ENCODE data around the gene ITPRID1.
"Not testable (repeated sequence)": the region's sequence is repeated elsewhere in the genome, so short reads cannot be mapped to it uniquely, and the experiment has no call there.

The ITPRID1 gene

DNA sequence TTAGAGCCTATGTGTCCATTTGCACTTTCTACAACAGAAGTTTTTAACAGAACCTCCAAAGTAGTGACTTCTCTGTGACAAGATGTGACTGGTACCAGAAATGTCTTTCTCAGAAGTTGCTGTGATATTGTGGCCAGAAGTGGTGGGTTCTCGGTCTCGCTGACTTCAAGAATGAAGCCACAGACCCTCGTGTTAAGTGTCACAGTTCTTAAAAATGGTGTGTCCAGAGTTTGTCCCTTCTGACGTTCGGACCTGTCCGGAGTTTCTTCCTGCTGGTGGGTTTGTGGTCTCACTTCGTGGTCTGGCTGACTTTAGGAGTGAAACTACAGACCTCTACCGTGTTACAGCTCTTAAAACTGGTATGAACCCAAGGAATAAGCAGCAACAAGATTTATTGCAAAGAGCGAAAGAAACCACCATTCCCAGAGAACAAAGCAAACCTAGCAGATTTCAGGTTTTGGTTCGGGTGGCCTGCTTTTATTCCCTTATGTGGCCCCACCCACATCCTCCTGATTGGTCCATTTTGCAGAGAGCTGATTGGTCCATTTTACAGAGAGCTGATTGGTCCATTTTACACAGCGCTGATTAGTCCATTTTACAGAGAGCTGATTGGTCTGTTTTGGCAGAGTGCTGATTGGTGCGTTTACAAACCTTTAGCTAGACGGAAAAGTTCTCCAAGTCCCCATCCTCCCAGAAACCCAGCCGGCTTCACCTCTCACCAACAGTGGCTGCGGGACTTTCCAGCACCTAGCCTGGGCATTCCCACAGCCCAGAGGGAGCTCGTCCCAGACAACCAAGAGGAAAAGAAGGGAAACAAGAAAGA is 3.0 kb downstream of the ITPRID1 start:
- no peak for DNase-seq (ENCODE audit: low read depth in 2 of 2)

DNA sequence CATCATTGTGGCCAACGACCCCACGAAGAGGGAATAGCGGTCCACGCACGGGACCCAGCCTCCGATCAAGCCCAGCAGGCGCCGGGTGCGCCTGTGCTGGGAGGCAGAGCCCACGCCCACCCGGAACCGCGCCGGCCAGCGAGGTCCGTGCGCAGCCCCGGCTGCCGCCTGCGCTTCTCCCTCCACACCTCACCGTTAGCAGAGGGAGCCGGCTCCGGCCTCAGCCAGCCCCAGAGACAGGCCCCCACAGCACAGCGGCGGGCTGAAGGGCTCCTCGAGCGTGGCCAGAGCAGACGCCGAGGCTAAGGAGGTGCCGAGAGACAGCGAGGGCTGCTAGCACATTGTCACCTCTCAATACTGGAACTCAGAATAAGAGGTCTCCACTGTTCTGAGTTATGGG is 3.6 kb downstream of the ITPRID1 start:
- no peak for DNase-seq (ENCODE audit: low read depth in 2 of 2)

DNA sequence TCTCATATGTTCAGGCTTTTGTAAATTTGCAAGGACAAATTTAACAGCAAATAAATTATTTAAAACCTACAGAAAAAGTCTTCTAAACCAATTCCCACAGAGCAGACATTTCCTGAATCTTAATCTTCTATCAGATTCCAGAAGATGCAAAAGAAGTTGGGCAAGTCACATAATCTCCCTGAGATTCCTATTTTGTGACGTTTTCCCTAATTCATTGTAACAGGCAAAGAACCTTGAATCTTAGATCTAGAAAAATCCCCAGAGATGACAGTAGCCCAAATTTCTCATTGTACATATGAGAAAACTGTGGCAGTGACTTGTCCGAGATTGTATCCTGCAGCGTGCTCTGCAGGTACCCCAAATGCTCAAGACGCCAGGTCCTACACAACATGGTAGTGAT is 4.9 kb downstream of the ITPRID1 start:
- DNase-seq (ENCODE audit: low read depth in 2 of 2): no peak

DNA sequence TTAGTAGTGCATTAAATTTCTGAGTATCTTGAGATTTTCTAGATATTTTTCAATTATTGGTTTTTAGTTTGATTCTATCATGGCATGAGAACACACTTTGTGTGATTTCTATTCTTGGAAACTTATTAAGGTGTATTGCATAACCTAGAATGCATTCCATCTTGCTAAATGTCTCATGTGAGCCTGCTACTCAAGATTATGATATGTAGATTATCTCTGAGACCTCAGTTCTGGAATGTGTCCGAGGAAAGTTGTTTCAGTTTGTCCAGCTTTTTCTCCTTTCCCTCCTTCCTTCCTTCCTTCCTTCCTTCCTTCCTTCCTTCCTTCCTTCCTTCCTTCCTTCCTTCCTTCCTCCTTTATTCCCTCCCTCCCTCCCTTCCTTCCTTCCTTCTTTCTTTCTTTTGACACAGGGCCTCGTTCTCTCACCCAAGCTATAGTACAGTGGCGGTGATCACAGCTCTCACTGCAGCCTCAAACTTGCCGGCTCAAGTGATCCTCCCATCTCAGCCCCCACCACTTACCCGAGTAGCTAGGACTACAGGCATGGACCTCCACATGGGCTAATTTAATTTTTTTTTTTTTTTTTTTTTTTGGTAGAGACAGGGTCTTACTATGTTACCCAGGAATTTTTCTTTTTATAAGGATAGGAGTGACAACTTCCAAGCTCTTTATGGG is 7.6 kb downstream of the ITPRID1 start:
- no peak for DNase-seq (ENCODE audit: low read depth in 2 of 2)

DNA sequence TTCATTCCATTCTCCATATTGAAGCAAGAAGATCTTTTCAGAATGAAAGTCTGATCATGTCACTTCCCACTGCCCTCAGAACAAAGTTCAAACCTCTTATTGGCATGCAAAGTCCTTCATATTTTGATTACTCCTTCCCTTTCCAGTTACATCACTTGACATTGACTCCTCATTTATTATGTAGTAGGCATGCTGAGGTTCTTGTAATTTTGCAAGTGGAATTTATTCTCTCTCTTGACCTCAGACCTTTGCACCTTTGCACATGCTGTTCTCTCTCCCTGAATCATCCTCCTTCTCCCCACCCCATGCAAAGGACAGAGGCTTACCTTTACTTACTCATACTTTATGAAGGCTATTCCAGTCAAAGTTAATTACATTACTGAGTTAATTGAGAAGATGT is 13.0 kb downstream of the ITPRID1 start:
- no peak for DNase-seq (ENCODE audit: low read depth in 2 of 2)

DNA sequence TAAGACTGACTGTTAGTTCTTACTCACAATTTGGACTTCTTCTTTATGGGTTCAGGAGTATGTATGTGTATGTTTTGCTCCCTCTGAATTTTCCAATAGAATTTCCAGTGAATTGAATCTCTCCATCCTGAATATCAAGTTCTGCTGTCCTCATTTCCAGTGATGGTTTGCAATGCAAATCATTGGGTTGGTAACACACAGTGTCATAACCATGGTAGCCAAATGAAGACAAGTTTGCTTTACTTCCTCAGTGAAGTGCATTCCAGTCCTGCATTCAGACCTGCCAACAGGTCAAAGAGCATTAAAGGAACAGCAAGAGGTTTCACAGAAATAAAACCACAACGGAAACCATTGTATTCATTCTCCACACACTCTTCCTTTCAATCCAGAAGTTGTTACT is 15.2 kb downstream of the ITPRID1 start:
- no peak for DNase-seq (ENCODE audit: low read depth in 2 of 2)

DNA sequence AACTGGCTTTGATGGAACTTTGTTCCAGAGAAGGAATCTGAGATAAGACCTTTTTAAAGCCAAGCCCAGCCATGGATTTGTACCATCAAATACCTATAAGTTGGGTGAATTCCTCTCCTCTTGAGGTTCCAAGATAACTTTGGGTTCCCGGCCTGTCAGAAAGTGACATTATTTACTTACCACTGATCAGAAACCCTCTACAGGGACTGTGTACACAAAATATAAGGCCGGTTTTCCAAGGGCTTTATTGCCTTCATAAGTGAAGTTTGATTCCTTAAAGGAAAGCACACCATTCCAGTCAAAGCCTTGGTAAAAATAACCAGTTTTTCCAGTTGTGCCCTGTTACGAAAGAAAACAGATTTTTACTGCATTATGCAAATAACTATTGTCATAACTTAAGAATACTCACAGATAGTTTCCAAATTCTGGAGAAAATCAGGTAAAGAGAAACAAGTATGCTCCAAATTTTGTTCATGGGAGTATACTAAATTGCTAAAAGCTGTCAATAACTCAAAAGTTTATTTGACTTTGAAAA is 26.8 kb downstream of the ITPRID1 start:
- DNase-seq (ENCODE audit: low read depth in 2 of 2): not testable (repeated sequence)

DNA sequence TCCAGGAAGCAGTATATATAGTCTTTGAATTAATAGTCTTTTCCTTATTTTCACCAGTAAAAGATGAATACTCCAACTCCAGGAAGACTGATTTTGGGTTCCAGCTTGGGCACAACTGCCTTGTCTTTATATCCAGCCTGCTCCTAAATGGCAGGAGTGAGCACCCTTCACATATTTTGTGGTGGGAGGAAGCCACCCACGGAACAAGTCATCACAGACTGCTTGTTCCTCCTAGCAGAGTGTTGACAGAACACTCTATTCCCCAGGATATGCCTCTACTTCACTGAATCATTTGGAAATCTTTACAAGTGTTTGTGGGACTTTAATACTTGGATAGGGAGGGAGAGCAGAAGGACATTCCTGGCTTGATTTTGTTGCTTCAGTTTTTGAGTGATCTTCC is 31.7 kb downstream of the ITPRID1 start:
- DNase-seq (ENCODE audit: low read depth in 2 of 2): no peak

DNA sequence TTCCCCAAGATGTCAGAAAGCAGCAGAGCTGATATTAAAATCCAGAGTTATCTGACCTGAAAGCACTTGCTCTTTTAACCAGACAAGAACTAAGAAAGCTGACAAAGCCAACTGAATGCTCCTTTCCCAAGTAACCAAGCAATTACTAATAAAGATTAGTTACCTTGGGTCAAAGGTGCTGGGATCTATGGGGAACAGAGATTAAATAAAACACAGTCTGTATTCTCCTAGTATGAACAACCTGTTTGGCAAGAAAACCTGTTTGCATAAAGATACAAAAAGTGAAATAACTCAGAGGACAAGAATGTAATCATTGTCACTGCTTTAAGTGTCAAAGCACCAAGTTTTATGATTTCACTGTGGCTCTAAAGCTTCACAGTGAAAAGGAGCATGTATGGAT is 35.7 kb downstream of the ITPRID1 start:
- no peak for DNase-seq (ENCODE audit: low read depth in 2 of 2)

DNA sequence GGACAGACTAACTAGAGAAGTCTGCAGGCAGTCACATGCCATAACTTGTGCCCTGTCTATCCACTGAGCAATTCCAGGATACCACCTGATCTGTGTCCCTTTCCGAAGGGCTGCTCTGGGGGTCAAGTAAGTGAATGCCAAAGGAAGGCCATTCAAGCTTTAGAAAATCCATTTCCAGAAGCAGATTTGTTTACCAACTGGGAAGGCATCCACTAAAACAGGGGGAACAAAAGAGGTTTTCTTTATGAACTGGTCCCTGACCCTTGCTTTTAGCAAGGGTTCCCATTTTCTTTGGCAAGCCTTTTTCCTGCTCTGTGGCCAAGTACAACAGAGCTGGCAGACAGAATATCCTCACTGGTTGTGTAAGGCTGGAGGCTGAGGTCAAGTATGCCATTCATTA is 36.5 kb downstream of the ITPRID1 start:
- no peak for DNase-seq (ENCODE audit: low read depth in 2 of 2)

DNA sequence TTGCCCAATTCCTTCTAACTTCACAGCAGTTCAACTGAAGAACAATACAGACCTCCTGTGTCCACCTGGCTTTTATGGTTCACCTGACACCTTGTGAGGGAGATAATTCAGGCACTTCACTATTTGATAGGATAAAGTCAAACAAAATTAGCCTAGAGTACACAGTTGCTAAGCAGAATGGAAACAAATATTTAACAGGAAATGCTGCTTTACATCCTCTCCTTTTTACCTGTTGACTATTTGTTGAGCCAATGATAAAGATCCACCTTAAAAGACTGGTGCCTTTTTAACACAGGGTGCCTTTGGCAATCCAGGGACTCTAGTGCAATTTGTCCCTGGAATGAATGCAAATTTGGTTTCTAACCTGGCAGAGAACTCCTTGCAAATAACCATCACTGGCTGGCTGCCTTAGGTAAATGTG is 39.8 kb downstream of the ITPRID1 start:
- DNase-seq (ENCODE audit: low read depth in 2 of 2): no peak

DNA sequence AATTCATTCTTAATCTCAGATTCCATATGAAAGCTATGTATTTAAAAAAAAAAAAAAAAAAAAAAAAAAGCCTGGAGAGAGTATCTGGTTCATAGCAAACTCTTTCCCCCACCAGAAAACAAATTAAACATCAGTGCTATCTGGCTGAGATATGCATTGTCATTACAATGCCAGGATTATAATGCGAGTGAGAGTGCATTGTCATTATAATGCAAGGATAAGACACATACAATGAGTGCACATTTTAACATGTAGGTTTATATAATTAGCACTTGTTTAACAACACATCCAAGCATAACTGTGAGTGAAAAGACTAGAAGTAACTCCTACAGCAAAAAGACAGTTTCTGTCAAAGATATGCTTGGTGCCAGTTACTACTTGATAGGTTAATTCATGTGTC is 48.1 kb downstream of the ITPRID1 start:
- no peak for DNase-seq (ENCODE audit: low read depth in 2 of 2)

DNA sequence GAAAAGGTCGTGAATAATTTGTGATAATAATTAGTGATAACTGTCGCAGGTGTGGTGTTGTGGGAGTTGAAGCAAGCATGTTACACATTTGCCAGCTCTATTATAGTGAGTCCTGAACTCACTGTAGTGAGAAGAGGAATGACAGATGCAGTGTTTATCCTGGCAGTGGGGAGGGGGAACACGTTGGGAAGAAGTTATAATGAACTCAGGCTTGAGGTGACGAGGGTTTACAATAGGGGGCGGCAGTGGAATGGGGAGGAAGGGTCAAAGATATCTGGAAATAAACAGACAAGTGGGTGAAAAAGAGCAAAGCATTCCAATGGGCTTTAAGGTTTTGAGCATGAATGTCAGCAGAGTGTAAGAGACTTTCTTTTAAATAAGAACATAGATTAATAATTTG is 49.6 kb downstream of the ITPRID1 start:
- no peak for DNase-seq (ENCODE audit: low read depth in 2 of 2)

DNA sequence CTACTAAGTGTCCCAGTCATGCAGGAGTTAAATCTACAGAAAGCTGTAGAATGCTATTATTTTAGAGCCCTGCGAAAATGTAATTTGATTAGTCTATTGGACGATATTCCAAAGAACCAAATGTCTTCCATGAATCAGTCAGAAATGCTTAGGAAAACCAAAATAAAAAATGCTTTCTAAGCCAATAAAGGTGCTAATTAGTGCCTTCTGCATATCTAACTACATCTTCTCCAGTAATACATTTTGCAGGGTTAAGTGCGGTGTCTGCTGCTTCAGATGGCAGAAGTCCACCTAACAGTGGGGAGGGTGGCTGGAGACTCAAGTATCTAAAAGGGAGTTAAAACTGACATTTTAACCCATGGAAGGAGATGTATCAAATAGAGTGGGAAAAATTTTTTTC is 50.1 kb downstream of the ITPRID1 start:
- DNase-seq (ENCODE audit: low read depth in 2 of 2): no peak

DNA sequence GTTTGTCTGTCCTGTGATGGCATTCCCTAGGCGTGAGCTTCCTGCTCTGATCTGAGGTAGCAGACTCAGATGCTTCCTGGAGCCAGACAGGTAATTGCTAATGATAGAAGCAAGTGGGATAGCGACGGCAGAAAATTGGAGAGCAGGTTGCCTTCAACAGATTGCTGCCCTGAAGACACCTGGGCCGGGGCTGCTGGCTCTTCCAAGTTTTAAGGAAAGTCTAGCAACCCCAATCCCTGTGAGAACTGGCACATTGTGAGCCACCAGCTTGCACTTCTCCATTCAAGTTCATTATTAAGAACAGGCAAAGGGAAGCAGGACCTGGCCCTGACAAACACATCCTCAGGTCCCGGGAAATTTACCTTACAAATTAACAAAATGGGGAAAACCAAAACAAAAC is 50.8 kb downstream of the ITPRID1 start:
- no peak for DNase-seq (ENCODE audit: low read depth in 2 of 2)

DNA sequence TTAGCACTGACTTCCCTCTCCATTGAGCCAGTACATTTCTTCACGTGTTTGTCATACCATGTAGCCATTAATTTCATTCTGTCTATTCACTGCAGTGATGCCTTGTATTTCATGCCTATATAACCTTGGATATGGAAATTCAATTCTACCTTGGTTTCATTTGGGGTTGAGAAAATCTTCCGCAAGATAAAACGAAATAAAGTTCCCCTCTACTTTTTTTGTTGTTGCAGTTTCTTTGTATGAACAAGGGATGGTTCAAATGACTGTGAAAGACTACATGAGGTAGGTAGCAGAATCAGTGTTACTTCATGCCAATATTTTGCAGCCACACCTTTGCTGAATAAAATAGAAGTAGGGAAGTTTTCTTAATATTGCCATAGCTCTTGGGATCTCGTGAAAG is 55.6 kb downstream of the ITPRID1 start:
- no peak for DNase-seq (ENCODE audit: low read depth in 2 of 2)

DNA sequence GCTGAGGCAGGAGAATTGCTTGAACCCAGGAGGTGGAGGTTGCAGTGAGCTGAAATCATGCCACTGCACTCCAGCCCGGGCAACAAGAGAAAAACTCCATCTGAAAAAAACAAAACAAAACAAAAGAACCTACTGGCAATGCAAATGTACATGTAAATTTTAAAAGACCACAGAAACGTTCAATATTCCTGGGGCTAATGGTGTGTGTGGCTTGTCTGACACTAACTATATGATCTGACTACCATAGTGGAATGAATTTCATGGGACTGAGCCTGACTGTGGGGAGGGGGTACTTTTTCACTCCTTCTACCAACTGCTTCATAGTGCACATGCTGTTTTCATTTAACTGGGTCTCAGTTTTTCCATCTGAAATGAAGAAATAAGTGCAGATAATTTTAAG is 69.6 kb downstream of the ITPRID1 start:
- no peak for DNase-seq (ENCODE audit: low read depth in 2 of 2)

DNA sequence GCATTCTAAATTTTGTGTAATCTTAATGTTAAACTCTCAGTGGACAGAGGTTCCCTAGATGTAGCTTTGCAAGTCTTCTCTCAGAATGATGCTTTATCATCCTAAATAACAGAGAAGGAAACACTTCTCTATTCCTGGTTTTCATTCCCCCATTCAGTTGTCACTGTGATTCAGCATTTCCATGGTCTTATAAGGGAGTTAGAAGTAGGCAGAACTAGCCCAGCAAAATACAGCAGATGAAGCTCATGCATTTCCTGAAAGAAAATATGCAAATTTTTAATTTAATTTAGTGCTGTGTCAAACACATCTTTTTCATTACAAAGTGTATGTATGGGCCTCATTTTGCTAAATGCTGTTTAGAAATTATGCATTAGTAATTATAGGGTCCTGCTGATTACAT is 70.1 kb downstream of the ITPRID1 start:
- DNase-seq (ENCODE audit: low read depth in 2 of 2): no peak

DNA sequence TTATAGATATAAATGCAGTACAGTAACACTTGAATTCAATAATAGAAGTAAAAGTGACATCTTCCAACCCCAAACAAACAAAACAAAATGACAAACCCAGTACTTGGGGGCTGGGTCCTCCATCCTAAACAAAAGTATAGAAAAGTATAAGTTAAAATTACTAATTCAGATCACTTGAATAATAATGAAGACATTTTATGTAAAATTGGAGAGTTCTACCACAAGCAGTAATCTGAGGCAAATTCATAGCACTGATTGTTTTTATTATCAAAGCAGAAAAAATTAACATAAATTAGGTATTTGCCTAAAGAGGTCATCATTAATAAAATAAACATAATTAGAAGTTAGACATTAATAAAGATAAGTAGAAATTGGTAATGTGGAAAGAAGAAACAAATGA is 81.5 kb downstream of the ITPRID1 start:
- DNase-seq (ENCODE audit: low read depth in 2 of 2): no peak

DNA sequence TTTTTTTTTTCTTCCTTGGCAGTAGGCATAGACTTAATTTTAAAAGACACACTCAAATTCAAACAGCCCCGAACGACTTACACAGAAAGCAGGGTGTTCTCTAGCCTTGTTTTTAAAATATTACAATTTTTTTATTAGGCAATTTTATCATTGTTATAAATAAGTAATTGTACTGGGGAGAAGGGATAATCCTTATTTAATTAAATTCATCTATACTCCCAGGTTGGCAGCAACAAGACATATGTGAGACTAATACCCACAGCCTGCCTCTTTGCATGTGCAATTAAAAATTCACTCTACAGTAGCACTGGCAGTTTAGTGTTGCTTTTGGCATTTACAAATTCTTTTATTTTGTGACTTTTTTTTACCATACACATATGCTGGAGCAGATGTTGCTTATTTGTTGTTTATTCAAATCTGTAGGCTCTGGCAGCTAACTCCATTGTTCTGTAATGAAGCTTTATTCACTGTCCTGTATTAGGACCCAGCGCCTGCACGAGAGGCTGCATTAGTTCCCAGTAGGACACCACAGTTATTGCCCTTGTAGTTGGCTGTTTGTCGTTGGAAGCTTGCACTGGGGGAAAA is 88.2 kb downstream of the ITPRID1 start:
- DNase-seq (ENCODE audit: low read depth in 2 of 2): no peak

DNA sequence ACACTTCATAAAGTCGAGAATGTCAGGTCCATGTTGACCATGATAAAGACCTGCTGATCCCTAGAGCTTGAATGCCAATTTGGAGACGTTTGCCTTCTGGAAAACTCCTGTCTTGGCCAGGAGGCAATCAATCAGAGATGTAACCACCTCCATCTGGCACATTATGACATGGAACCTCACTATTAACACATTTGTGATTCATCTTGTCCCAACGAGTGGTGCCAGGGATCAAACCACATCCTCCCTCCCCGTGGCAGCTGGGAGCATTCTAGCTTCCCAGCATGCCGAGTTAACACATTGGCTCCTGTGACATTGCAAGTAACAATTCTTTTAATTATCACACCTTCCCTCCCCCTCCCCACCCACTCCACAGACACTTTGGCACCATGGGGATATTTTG is 89.2 kb downstream of the ITPRID1 start:
- DNase-seq (ENCODE audit: low read depth in 2 of 2): no peak

DNA sequence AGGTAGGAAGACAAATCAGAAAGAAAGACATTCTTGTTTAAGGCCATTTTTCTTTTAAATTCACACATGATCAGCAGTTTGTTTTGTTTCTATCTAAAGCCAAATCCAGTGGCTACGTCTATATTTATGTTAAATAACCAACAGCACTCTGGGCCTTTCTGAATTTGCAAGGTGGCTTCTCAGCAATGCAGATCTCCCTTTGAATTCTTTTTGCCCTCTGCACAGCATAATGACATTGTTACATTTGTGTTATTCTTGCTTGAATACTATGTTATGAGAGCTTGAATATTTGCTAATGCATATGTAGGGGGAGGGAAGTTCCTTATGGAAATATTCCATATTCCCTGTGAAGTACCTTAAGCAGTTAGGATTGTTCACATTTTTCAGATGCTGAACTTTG is 99.7 kb downstream of the ITPRID1 start:
- no peak for DNase-seq (ENCODE audit: low read depth in 2 of 2)

DNA sequence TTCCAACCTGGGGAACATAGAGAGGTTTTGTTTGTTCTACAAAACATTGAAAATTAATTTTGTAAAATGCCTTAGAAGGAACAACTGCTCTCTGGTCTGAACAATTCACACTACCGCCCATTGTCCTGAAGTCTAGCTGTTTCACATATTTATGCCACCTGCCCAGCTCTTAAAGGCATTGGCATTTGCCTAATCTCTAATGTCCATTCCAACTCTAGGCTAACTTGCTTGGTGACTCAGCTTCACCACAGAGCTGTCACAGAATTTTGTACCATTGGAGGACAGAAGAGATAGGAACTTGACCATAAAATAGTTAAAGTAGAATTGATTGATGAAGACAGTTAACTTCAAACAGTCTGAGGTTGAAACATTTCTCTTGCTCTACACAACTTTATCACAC is 119.6 kb downstream of the ITPRID1 start:
- no peak for DNase-seq (ENCODE audit: low read depth in 2 of 2)

Measured in activated CD8-positive, alpha-beta memory T cell treated with anti-CD3 and anti-CD28 coated beads for 4 hours (primary cell).